CD4-positive, alpha-beta T cell (primary cell): ENCODE measurements around the gene CDC37L1. TPM values are rescaled to one million over a fixed set of nuclear protein-coding genes. Genes with fewer than 3 reads are reported as not detected.

ENCODE experiments used
- ATAC-seq: fragments of 200-7000 bp; cut with Tn5 transposase; one replicate; pipeline ENCODE4 v1.10.0; 2022; ENCODE audit warnings: mild to moderate bottlenecking; ENCODE audit not compliant: poor library complexity
- CTCF ChIA-PET: fragments of 350-600 bp; sonication (Branson Sonifier 250); formaldehyde crosslinking; loops from one replicate; lab custom pipeline; 2021; ENCODE audit warnings: antibody characterized with exemption, inconsistent platforms; lab: Charles Lee
- POLR2A ChIA-PET: fragments of 350-600 bp; sonication (Branson Sonifier 250); formaldehyde crosslinking; loops from one replicate; lab custom pipeline; 2021; ENCODE audit warnings: antibody characterized with exemption, inconsistent platforms; lab: Charles Lee
- DNase-seq, 14 experiments: peaks; one replicate each; pipeline ENCODE4 v3.0.0-alpha.2; 2013 to 2020; ENCODE audit warnings: mixed read lengths in 2 of 14
- H3K27ac ChIP-seq, 2 donors: one replicate each; pipeline versions ENCODE4 v1.5.1 to v1.7.0; 2013; ENCODE audit warnings: low read length in 2 of 2, low read depth in 1 of 2, mild to moderate bottlenecking in 1 of 2
- H3K27me3 ChIP-seq, 2 experiments: 1 replicate in 1 of 2; 2 replicates in 1 of 2; pipeline versions ENCODE4 v1.6.1 to v1.7.0; 2013; ENCODE audit warnings: low read length in 2 of 2, control low read depth in 1 of 2, mild to moderate bottlenecking in 1 of 2, moderate library complexity in 1 of 2; ENCODE audit not compliant: insufficient read depth in 2 of 2, control insufficient read depth in 1 of 2
- H3K36me3 ChIP-seq: one replicate; pipeline ENCODE4 v1.6.1; 2013; ENCODE audit warnings: low read length, control low read depth; ENCODE audit not compliant: insufficient read depth
- H3K4me1 ChIP-seq: one replicate; pipeline ENCODE4 v1.6.1; 2013; ENCODE audit warnings: low read length, control low read depth; ENCODE audit not compliant: insufficient read depth
- H3K4me3 ChIP-seq: one replicate; pipeline ENCODE4 v1.5.1; 2013; ENCODE audit warnings: mild to moderate bottlenecking, low read length, moderate library complexity
- H3K9me3 ChIP-seq, 2 experiments: 1 replicate in 1 of 2; 2 replicates in 1 of 2; pipeline versions ENCODE4 v1.6.1 to v1.7.0; 2013; ENCODE audit warnings: low read length in 2 of 2, mild to moderate bottlenecking in 2 of 2, control low read depth in 1 of 2, moderate library complexity in 1 of 2; ENCODE audit not compliant: control insufficient read depth in 1 of 2, insufficient read depth in 1 of 2
- H3K27ac Mint-ChIP-seq: one replicate; pipeline ENCODE4 v1.8.0; 2020; ENCODE audit warnings: mixed read lengths
- H3K27me3 Mint-ChIP-seq: one replicate; pipeline ENCODE4 v1.8.0; 2021; ENCODE audit warnings: mixed read lengths
- H3K36me3 Mint-ChIP-seq: one replicate; pipeline ENCODE4 v1.8.0; 2021; ENCODE audit warnings: low read depth, mixed read lengths
- H3K4me1 Mint-ChIP-seq: one replicate; pipeline ENCODE4 v1.8.0; 2021; ENCODE audit warnings: low read depth, mixed read lengths
- H3K4me3 Mint-ChIP-seq: one replicate; pipeline ENCODE4 v1.8.0; 2020; ENCODE audit warnings: mild to moderate bottlenecking, mixed read lengths
- H3K9me3 Mint-ChIP-seq: one replicate; pipeline ENCODE4 v1.8.0; 2020; ENCODE audit warnings: mixed read lengths
- intact Hi-C, 2 experiments: fragments of 100-400 bp; cut with DNase I in 1 of 2; cut with micrococcal nuclease in 1 of 2; formaldehyde crosslinking; loops; one replicate each; pipeline versions ENCODE4 v1.15.1 to v1.9.0; 2023 to 2025; cut with DNase I, micrococcal nuclease
- total RNA-seq, 174 experiments: library from RNA in 2 of 174; stranded (reverse) in 2 of 174; gene quantifications; one replicate each; pipeline ENCODE4 v1.2.3 and lab custom pipeline; 2021 to 2026
- TF ChIP-seq, protein P1 (sequence below): fragments of 200-600 bp; IDR thresholded peaks from one replicate; pipeline ENCODE4 v1.8.0; 2022; ENCODE audit warnings: antibody characterized with exemption, mild to moderate bottlenecking

The CDC37L1 gene
- total RNA-seq, 2 experiments from 2014 or later = 49.1 to 53.4 TPM

DNA sequence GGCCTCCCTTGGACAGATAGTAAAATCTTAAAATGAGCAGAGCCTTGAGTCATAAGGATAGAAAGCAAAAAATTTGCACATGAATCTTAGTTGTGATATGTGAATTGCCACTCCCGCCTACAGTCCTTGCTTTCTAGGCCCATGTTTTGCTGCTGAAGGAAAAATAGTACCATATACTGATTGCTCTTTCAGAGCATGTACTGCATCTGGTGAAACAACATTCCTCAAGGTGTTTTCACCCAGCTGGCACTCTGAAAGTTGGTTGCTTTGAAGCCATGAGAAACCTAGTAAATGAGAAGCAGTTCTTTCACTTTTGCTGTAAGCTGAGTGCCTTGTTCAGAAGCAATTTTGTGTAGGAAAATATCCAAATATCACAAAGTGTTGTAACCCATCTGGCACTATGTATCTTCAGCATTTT lies 10.3 kb downstream of the CDC37L1 start:
- no peak for DNase-seq
- H3K36me3 Mint-ChIP-seq = peaks cover 86% of the 10 kb centered on the region
- Histone ChIP-seq H3K4me3 (no peak overlapping the region), H3K27me3 (no peaks in the 10 kb centered on the region), H3K9me3 (no peaks in the 10 kb centered on the region), H3K4me1 (no peaks in the 10 kb centered on the region), H3K36me3 (peaks cover 52% of the 10 kb centered on the region), H3K27ac (no peak overlapping the region)
- no peaks in the 10 kb centered on the region for H3K27me3 Mint-ChIP-seq
- no peak for ATAC-seq
- intact Hi-C loops = loop anchor here in 1 of 2 experiments (10.0 kb wide), 1 partner anchor 935 kb away; the partner anchor contains the start of gene RIC1
- POLR2A ChIA-PET = interaction anchor here (1.3 kb wide), 1 partner anchor 23 kb away, joined by 3 read pairs; the partner anchor contains the start of gene SPATA6L
- peak overlapping the region; percentile 34 for H3K27ac Mint-ChIP-seq
- no peak overlapping the region for H3K4me3 Mint-ChIP-seq
- CTCF ChIA-PET = no interaction called here
- TF ChIP-seq, protein P1, sequence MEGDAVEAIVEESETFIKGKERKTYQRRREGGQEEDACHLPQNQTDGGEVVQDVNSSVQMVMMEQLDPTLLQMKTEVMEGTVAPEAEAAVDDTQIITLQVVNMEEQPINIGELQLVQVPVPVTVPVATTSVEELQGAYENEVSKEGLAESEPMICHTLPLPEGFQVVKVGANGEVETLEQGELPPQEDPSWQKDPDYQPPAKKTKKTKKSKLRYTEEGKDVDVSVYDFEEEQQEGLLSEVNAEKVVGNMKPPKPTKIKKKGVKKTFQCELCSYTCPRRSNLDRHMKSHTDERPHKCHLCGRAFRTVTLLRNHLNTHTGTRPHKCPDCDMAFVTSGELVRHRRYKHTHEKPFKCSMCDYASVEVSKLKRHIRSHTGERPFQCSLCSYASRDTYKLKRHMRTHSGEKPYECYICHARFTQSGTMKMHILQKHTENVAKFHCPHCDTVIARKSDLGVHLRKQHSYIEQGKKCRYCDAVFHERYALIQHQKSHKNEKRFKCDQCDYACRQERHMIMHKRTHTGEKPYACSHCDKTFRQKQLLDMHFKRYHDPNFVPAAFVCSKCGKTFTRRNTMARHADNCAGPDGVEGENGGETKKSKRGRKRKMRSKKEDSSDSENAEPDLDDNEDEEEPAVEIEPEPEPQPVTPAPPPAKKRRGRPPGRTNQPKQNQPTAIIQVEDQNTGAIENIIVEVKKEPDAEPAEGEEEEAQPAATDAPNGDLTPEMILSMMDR = no peak
- H3K4me1 Mint-ChIP-seq = peaks cover 63% of the 10 kb centered on the region
- H3K9me3 Mint-ChIP-seq = no peaks in the 10 kb centered on the region

DNA sequence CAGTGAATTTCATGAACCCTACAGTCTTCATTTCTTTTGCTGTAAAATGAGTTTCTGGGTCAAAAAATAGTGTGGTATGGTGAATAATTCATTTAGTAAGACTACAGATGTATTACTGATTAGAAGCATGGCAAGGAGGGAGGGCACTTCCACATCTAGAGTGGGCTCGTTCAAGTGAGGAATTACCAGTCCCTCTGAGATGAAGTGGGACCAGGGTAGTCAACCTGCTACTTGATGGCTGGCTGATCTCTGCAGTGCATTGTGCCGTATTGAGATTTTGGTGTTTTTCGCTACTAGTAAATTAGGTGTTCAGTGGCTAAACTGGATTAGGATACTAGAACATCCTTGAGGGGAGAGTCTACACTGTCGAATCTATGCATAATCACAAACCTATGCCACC lies 10.8 kb downstream of the CDC37L1 start:
- Mint-ChIP-seq H3K9me3 (no peaks in the 10 kb centered on the region), H3K4me3 (no peak overlapping the region), H3K27ac (peak overlapping the region; percentile 34), H3K36me3 (peaks cover 86% of the 10 kb centered on the region), H3K4me1 (peaks cover 62% of the 10 kb centered on the region), H3K27me3 (no peaks in the 10 kb centered on the region)
- H3K4me3 ChIP-seq = no peak overlapping the region
- TF ChIP-seq, protein P1 = no peak
- H3K9me3 ChIP-seq = no peaks in the 10 kb centered on the region
- no peaks in the 10 kb centered on the region for H3K27me3 ChIP-seq
- intact Hi-C loops = no loop called here
- H3K27ac ChIP-seq = no peak overlapping the region
- ChIA-PET CTCF (no interaction called here), POLR2A (no interaction called here)
- H3K4me1 ChIP-seq = no peaks in the 10 kb centered on the region
- H3K36me3 ChIP-seq = peaks cover 54% of the 10 kb centered on the region
- ATAC-seq (no peak), DNase-seq (no peak)

DNA sequence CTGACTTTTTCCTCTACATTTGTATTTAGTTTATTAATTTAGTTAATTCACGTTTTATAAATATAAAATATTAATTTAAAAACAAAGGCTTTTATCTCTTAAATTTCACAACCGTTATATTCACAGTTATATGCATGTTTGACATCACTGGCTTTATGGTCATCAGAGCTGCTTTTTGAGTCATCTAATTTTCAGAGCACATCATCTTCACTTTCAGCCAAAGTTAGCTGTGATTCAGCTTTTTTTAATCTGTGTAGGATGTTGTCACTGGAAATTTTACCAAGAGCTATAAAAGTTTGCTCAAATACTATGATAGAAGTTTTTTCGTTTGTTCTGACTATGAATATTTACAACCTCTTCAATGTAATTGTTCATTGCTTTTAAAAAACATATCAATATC lies 12.4 kb downstream of the CDC37L1 start:
- Mint-ChIP-seq H3K4me1 (peaks cover 55% of the 10 kb centered on the region), H3K9me3 (no peaks in the 10 kb centered on the region), H3K27ac (no peak overlapping the region), H3K4me3 (no peak overlapping the region), H3K27me3 (no peaks in the 10 kb centered on the region), H3K36me3 (peaks cover 85% of the 10 kb centered on the region)
- Histone ChIP-seq H3K27ac (no peak overlapping the region), H3K4me1 (peaks cover 3% of the 10 kb centered on the region), H3K4me3 (no peak overlapping the region), H3K36me3 (peaks cover 46% of the 10 kb centered on the region), H3K9me3 (no peaks in the 10 kb centered on the region), H3K27me3 (no peaks in the 10 kb centered on the region)
- no peak for DNase-seq
- CTCF ChIA-PET = interaction anchor here (1.2 kb wide), 1 partner anchor 23 kb away, joined by 4 read pairs; no protein-coding TSS in a partner anchor
- no peak for ATAC-seq
- POLR2A ChIA-PET = interaction anchor here (1.2 to 2.3 kb wide), 2 partner anchors 9 to 11 kb away, joined by 3 to 7 read pairs; no protein-coding TSS in a partner anchor
- intact Hi-C loops = no loop called here
- TF ChIP-seq, protein P1 = no peak
